CD14-positive monocyte (primary cell): ENCODE measurements around the gene SYTL3. TPM values are rescaled to one million over a fixed set of nuclear protein-coding genes. Genes with fewer than 3 reads are reported as not detected.

Experiments used
- DNase-seq, 3 donors: peaks; one replicate each; pipeline ENCODE4 v3.0.0-alpha.2; 2011 to 2022
- H2AFZ ChIP-seq: 2 replicates; pipeline ENCODE4 v1.6.0; 2012; ENCODE audit warnings: mild to moderate bottlenecking, low read depth, low read length, inconsistent platforms; ENCODE audit not compliant: insufficient read depth, poor library complexity, severe bottlenecking
- H3K27ac ChIP-seq, 2 donors: 1 replicate in 1 of 2; 2 replicates in 1 of 2; pipeline ENCODE4 v1.5.1; 2012 to 2013; ENCODE audit warnings: low read length in 2 of 2, control low read depth in 1 of 2, inconsistent platforms in 1 of 2, low read depth in 1 of 2, mild to moderate bottlenecking in 1 of 2
- H3K27me3 ChIP-seq, 2 donors: one replicate each; pipeline versions ENCODE4 v1.6.0 to v1.6.1; 2011 to 2013; ENCODE audit warnings: low read length in 2 of 2; ENCODE audit not compliant: control insufficient read depth in 2 of 2, insufficient read depth in 2 of 2
- H3K36me3 ChIP-seq, 2 donors: replicated peaks in 1 of 2; 1 replicate in 1 of 2; 2 replicates in 1 of 2; pipeline versions ENCODE4 v1.5.1 to v1.6.1; 2012 to 2013; ENCODE audit warnings: low read length in 2 of 2, control low read depth in 1 of 2, inconsistent platforms in 1 of 2, mild to moderate bottlenecking in 1 of 2; ENCODE audit not compliant: insufficient read depth in 2 of 2, control insufficient read depth in 1 of 2
- H3K4me1 ChIP-seq, 2 donors: 1 replicate in 1 of 2; 2 replicates in 1 of 2; pipeline versions ENCODE4 v1.5.1 to v1.6.1; 2012 to 2013; ENCODE audit warnings: low read length in 2 of 2, control low read depth in 1 of 2, inconsistent platforms in 1 of 2, mild to moderate bottlenecking in 1 of 2, moderate library complexity in 1 of 2; ENCODE audit not compliant: insufficient read depth in 2 of 2, control insufficient read depth in 1 of 2
- H3K4me2 ChIP-seq: replicated peaks from 2 replicates; pipeline ENCODE3; 2012; ENCODE audit warnings: low read length, moderate library complexity, mild to moderate bottlenecking; ENCODE audit not compliant: poor library complexity, severe bottlenecking; ENCODE audit errors: extremely low read depth
- H3K4me3 ChIP-seq, 3 experiments: fragments of 200-600 bp in 1 of 3; sonication (generic) in 1 of 3; replicated peaks in 1 of 3; 1 replicate in 2 of 3; 2 replicates in 1 of 3; pipeline ENCODE4 v1.5.1; 2011 to 2013; ENCODE audit warnings: low read length in 3 of 3, mild to moderate bottlenecking in 3 of 3, control low read depth in 2 of 3, low read depth in 2 of 3, inconsistent platforms in 1 of 3, moderate library complexity in 1 of 3
- H3K79me2 ChIP-seq: 2 replicates; pipeline ENCODE4 v1.6.0; 2012; ENCODE audit warnings: mild to moderate bottlenecking, control low read depth, inconsistent platforms, low read length, moderate library complexity; ENCODE audit not compliant: insufficient read depth
- H3K9ac ChIP-seq: 2 replicates; pipeline ENCODE4 v1.6.0; 2017; ENCODE audit warnings: low read length, mild to moderate bottlenecking; ENCODE audit not compliant: insufficient read depth, poor library complexity, severe bottlenecking
- H3K9me3 ChIP-seq, 2 donors: replicated peaks in 1 of 2; 1 replicate in 1 of 2; 2 replicates in 1 of 2; pipeline versions ENCODE4 v1.5.1 to v1.6.1; 2012 to 2013; ENCODE audit warnings: low read length in 2 of 2, control low read depth in 1 of 2; ENCODE audit not compliant: control insufficient read depth in 1 of 2, insufficient read depth in 1 of 2
- H4K20me1 ChIP-seq: 2 replicates; pipeline ENCODE4 v1.6.0; 2012; ENCODE audit warnings: mild to moderate bottlenecking, low read length, control low read depth, moderate library complexity; ENCODE audit not compliant: insufficient read depth
- H3K27ac Mint-ChIP-seq, 7 donors: one replicate each; pipeline ENCODE4 v1.8.0; 2020; ENCODE audit warnings: mild to moderate bottlenecking in 7 of 7, mixed read lengths in 7 of 7, moderate library complexity in 6 of 7, inconsistent platforms in 2 of 7
- H3K27me3 Mint-ChIP-seq, 3 donors: one replicate each; pipeline ENCODE4 v1.8.0; 2021 to 2022; ENCODE audit warnings: low read depth in 3 of 3, mild to moderate bottlenecking in 3 of 3, mixed read lengths in 3 of 3, moderate library complexity in 3 of 3, inconsistent platforms in 1 of 3
- H3K36me3 Mint-ChIP-seq, 2 donors: one replicate each; pipeline ENCODE4 v1.8.0; 2020; ENCODE audit warnings: mixed read lengths in 2 of 2, inconsistent platforms in 1 of 2, mild to moderate bottlenecking in 1 of 2
- H3K4me1 Mint-ChIP-seq: one replicate; pipeline ENCODE4 v1.8.0; 2020; ENCODE audit warnings: mild to moderate bottlenecking, mixed read lengths
- H3K4me3 Mint-ChIP-seq, 2 donors: one replicate each; pipeline ENCODE4 v1.8.0; 2020; ENCODE audit warnings: mild to moderate bottlenecking in 2 of 2, mixed read lengths in 2 of 2, moderate library complexity in 1 of 2
- H3K9me3 Mint-ChIP-seq, 7 donors: one replicate each; pipeline ENCODE4 v1.8.0; 2020 to 2022; ENCODE audit warnings: mixed read lengths in 7 of 7, mild to moderate bottlenecking in 6 of 7, moderate library complexity in 6 of 7, inconsistent platforms in 2 of 7
- CTCF ChIP-seq: fragments of 200-600 bp; IDR thresholded peaks from one replicate; pipeline ENCODE4 v1.8.0; 2022; ENCODE audit warnings: antibody characterized with exemption, mild to moderate bottlenecking
- WGBS: methylation state at CpG from one replicate; pipeline ENCODE4 v1.1.5; 2013; ENCODE audit warnings: missing lambda C conversion rate; ENCODE audit not compliant: insufficient coverage; 5-methylcytosine and 5-hydroxymethylcytosine counted together
- intact Hi-C, 2 donors: fragments of 100-400 bp; cut with micrococcal nuclease; formaldehyde crosslinking; loops; one replicate each; pipeline versions ENCODE4 v1.15.0 to v1.15.1; 2023
- polyA plus RNA-seq, 3 donors: library from polyadenylated mRNA; depleted of rRNA in 1 of 3; unstranded in 2 of 3; stranded (reverse) in 1 of 3; fragments of 300-500 nt in 2 of 3; fragments of >200 nt in 1 of 3; fragmentation: Illumina TruSeq in 2 of 3; gene quantifications; 1 replicate in 2 of 3; 2 replicates in 1 of 3; pipeline ENCODE4 v1.2.3, GENCODE V29; 2012 to 2021

The SYTL3 gene
- polyA plus RNA-seq, 3 donors: 14.6 to 18.7 (median 14.8) TPM

- H3K4me3 Mint-ChIP-seq: no peak overlapping the region
- Histone ChIP-seq H2AFZ (no peak overlapping the region), H3K4me2 (no peak overlapping the region), H4K20me1 (peaks cover 3% of the 10 kb centered on the region), H3K4me3 (no peak overlapping the region), H3K79me2 (no peaks in the 10 kb centered on the region), H3K9me3 (no peaks in the 10 kb centered on the region), H3K9ac (no peak overlapping the region), H3K36me3 (peaks cover 41 to 69% of the 10 kb centered on the region in 2 donors), H3K27me3 (no peaks in the 10 kb centered on the region), H3K4me1 (no peaks in the 10 kb centered on the region), H3K27ac (no peak overlapping the region)
- H3K4me1 Mint-ChIP-seq: peaks cover 2% of the 10 kb centered on the region
- TF ChIP-seq CTCF: no peak
- H3K36me3 Mint-ChIP-seq: peaks cover 70 to 79% of the 10 kb centered on the region in 2 donors
- peak overlapping the region in 1 of 7 donors; percentile 9 for H3K27ac Mint-ChIP-seq
- H3K27me3 Mint-ChIP-seq: no peaks in the 10 kb centered on the region
- WGBS: 94% methylated on average over 10 of the region's 17 CpGs
- no peak for DNase-seq
- intact Hi-C loops: loop anchor here in 1 of 2 donors (5.0 kb wide), 1 partner anchor 58 kb away; no protein-coding TSS in a partner anchor
- H3K9me3 Mint-ChIP-seq: peaks cover 0 to 5% (median 3%) of the 10 kb centered on the region in 7 donors
Observed at GRCh38 chr6:158760618-158761250, 110.9 kb downstream of the SYTL3 start.

GRCh38 chr6:158761746-158762145 lies 111.9 kb downstream of the SYTL3 start:
- Histone ChIP-seq H3K27ac (no peak overlapping the region), H3K9ac (no peak overlapping the region), H4K20me1 (peaks cover 6% of the 10 kb centered on the region), H3K4me3 (no peak overlapping the region), H3K4me2 (no peak overlapping the region), H3K9me3 (no peaks in the 10 kb centered on the region), H3K79me2 (no peaks in the 10 kb centered on the region), H2AFZ (no peak overlapping the region), H3K27me3 (no peaks in the 10 kb centered on the region), H3K36me3 (peaks cover 50 to 74% of the 10 kb centered on the region in 2 donors), H3K4me1 (no peaks in the 10 kb centered on the region)
- no peak overlapping the region for H3K4me3 Mint-ChIP-seq
- H3K9me3 Mint-ChIP-seq: peaks cover 0 to 5% (median 3%) of the 10 kb centered on the region in 7 donors
- WGBS: 94% methylated on average over 7 of the region's 10 CpGs
- H3K27me3 Mint-ChIP-seq: no peaks in the 10 kb centered on the region
- intact Hi-C loops: loop anchor here in 1 of 2 donors (5.0 kb wide), 1 partner anchor 59 kb away; no protein-coding TSS in a partner anchor
- peaks cover 2% of the 10 kb centered on the region for H3K4me1 Mint-ChIP-seq
- H3K36me3 Mint-ChIP-seq: peaks cover 74 to 88% of the 10 kb centered on the region in 2 donors
- peak overlapping the region in 2 of 7 donors; percentile 58 to 75 for H3K27ac Mint-ChIP-seq
- TF ChIP-seq CTCF: no peak
- DNase-seq: no peak
